ENCODE measurements around the gene AGTR1.

AGTR1 gene

GRCh38 chr3:148681080-148681479 is 16.6 kb upstream of the AGTR1 start:
- H3K36me3 ChIP-seq (ENCODE audit: control insufficient read depth in 4 of 4, insufficient read depth in 4 of 4, low read length in 3 of 4) = no peaks in the 10 kb centered on the region
- WGBS (ENCODE audit: insufficient coverage) = 100% methylated on average over 1 of the region's 1 CpG
- H3K9me3 ChIP-seq (ENCODE audit: control extremely low read depth in 1 of 5, control insufficient read depth in 4 of 5, insufficient read depth in 2 of 5, low read depth in 1 of 5, low read length in 4 of 5) = no peaks in the 10 kb centered on the region
- no peak for DNase-seq
- H3K4me1 ChIP-seq (ENCODE audit: control extremely low read depth in 1 of 4, control insufficient read depth in 4 of 4, insufficient read depth in 4 of 4, low read length in 3 of 4) = no peaks in the 10 kb centered on the region
- POLR2A ChIA-PET = no interaction called here
- no peak overlapping the region for H3K4me3 ChIP-seq (ENCODE audit: control insufficient read depth in 1 of 7, extremely low read depth in 1 of 7, insufficient read depth in 4 of 7, low read depth in 2 of 7, low read length in 6 of 7)
- CTCF ChIA-PET = no interaction called here
- H3K27me3 ChIP-seq (replicated peaks in 2 of 5; ENCODE audit: control insufficient read depth in 4 of 5, insufficient read depth in 5 of 5, low read length in 4 of 5) = peaks cover 0 to 18% (median 0%) of the 10 kb centered on the region in 5 experiments
- H3K27ac ChIP-seq (ENCODE audit: insufficient read depth in 1 of 2, low read depth in 1 of 2, low read length in 2 of 2, poor library complexity in 1 of 2, severe bottlenecking in 2 of 2) = no peak overlapping the region

GRCh38 chr3:148682997-148683396 is 14.7 kb upstream of the AGTR1 start:
- POLR2A ChIA-PET = no interaction called here

DNA sequence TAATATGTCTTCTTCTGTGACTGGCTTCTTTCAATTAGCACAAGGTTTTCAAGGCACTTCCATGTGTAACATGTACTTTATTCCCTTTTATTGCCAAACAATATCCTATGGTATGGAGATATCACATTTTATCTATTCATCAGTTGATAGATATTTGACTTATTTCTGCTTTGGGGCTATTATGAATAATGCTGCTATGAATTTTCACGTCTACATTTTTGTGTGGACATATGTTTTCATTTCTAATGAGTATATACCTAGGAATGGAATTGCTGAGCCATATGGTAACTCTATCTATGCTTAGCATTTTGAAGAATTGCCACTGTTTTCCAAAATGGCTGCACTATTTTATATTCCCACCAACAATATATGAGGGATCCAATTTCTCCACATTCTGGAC is 3.6 kb upstream of the AGTR1 start:
- WGBS (ENCODE audit: insufficient coverage) = no CpG with 5 or more reads among the region's 1 CpG
- no peak overlapping the region for H3K27ac ChIP-seq (ENCODE audit: insufficient read depth in 1 of 2, low read depth in 1 of 2, low read length in 2 of 2, poor library complexity in 1 of 2, severe bottlenecking in 2 of 2)
- H3K36me3 ChIP-seq (ENCODE audit: control insufficient read depth in 4 of 4, insufficient read depth in 4 of 4, low read length in 3 of 4) = no peaks in the 10 kb centered on the region
- CTCF ChIA-PET = interaction anchor here (1.4 kb wide), 1 partner anchor 9 kb away, joined by 3 read pairs; no protein-coding TSS in a partner anchor
- H3K9me3 ChIP-seq (ENCODE audit: control extremely low read depth in 1 of 5, control insufficient read depth in 4 of 5, insufficient read depth in 2 of 5, low read depth in 1 of 5, low read length in 4 of 5) = no peaks in the 10 kb centered on the region
- no peak overlapping the region for H3K4me3 ChIP-seq (ENCODE audit: control insufficient read depth in 1 of 7, extremely low read depth in 1 of 7, insufficient read depth in 4 of 7, low read depth in 2 of 7, low read length in 6 of 7)
- H3K4me1 ChIP-seq (ENCODE audit: control extremely low read depth in 1 of 4, control insufficient read depth in 4 of 4, insufficient read depth in 4 of 4, low read length in 3 of 4) = peaks cover 0 to 10% (median 7%) of the 10 kb centered on the region in 4 experiments
- H3K27me3 ChIP-seq (replicated peaks in 2 of 5; ENCODE audit: control insufficient read depth in 4 of 5, insufficient read depth in 5 of 5, low read length in 4 of 5) = peaks cover 3 to 42% (median 16%) of the 10 kb centered on the region in 5 experiments
- no peak for DNase-seq
- POLR2A ChIA-PET = no interaction called here

More at GRCh38 chr3:148682997-148683396, 14.7 kb upstream of the AGTR1 start:
- 92% methylated on average over 2 of the region's 3 CpGs for WGBS (ENCODE audit: insufficient coverage)
- H3K4me3 ChIP-seq (ENCODE audit: control insufficient read depth in 1 of 7, extremely low read depth in 1 of 7, insufficient read depth in 4 of 7, low read depth in 2 of 7, low read length in 6 of 7) = no peak overlapping the region
- peaks cover 0 to 12% (median 2%) of the 10 kb centered on the region in 5 experiments for H3K27me3 ChIP-seq (replicated peaks in 2 of 5; ENCODE audit: control insufficient read depth in 4 of 5, insufficient read depth in 5 of 5, low read length in 4 of 5)
- CTCF ChIA-PET = no interaction called here
- no peak for DNase-seq
- H3K9me3 ChIP-seq (ENCODE audit: control extremely low read depth in 1 of 5, control insufficient read depth in 4 of 5, insufficient read depth in 2 of 5, low read depth in 1 of 5, low read length in 4 of 5) = no peaks in the 10 kb centered on the region
- H3K27ac ChIP-seq (ENCODE audit: insufficient read depth in 1 of 2, low read depth in 1 of 2, low read length in 2 of 2, poor library complexity in 1 of 2, severe bottlenecking in 2 of 2) = no peak overlapping the region
- H3K4me1 ChIP-seq (ENCODE audit: control extremely low read depth in 1 of 4, control insufficient read depth in 4 of 4, insufficient read depth in 4 of 4, low read length in 3 of 4) = no peaks in the 10 kb centered on the region
- no peaks in the 10 kb centered on the region for H3K36me3 ChIP-seq (ENCODE audit: control insufficient read depth in 4 of 4, insufficient read depth in 4 of 4, low read length in 3 of 4)

DNA sequence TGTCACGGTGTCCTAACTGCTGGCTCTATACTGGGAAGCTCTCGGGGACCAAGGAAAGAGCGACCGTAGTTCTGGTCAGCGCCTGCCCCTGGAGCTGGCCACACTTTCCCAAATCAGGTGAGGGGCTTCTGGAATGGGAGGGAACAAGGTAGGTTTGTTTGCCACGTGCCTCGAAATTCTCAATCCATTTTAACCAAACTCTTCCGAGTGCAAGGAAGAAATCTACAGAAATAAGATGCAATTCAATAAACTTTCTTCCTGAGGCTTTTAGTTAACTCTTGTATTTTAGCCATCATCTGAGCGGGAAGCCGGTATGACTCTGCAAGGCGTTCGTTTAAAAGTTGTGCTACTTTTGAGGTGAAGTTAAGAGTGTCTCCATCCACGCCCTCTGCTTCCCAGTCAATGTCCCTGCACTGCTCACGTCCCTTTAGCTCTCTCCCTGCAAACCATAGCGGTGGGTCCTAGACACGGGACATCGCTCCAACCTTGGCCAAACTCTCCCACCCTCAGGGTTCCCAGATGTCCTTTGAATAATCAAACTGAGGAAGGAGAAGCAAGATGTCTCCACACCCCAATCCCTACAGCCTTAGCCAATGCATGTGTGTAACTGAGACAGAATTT is 597 bp downstream of the AGTR1 start:
- no peak for DNase-seq
- Histone ChIP-seq H3K4me1 (ENCODE audit: control extremely low read depth in 1 of 4, control insufficient read depth in 4 of 4, insufficient read depth in 4 of 4, low read length in 3 of 4) (peaks cover 0 to 10% (median 7%) of the 10 kb centered on the region in 4 experiments), H3K4me3 (ENCODE audit: control insufficient read depth in 1 of 7, extremely low read depth in 1 of 7, insufficient read depth in 4 of 7, low read depth in 2 of 7, low read length in 6 of 7) (peak overlapping the region in 6 of 7 experiments; percentile 21 to 62 (median 52)), H3K36me3 (ENCODE audit: control insufficient read depth in 4 of 4, insufficient read depth in 4 of 4, low read length in 3 of 4) (no peaks in the 10 kb centered on the region), H3K27ac (ENCODE audit: insufficient read depth in 1 of 2, low read depth in 1 of 2, low read length in 2 of 2, poor library complexity in 1 of 2, severe bottlenecking in 2 of 2) (no peak overlapping the region), H3K27me3 (replicated peaks in 2 of 5; ENCODE audit: control insufficient read depth in 4 of 5, insufficient read depth in 5 of 5, low read length in 4 of 5) (peaks cover 10 to 69% (median 36%) of the 10 kb centered on the region in 5 experiments), H3K9me3 (ENCODE audit: control extremely low read depth in 1 of 5, control insufficient read depth in 4 of 5, insufficient read depth in 2 of 5, low read depth in 1 of 5, low read length in 4 of 5) (no peaks in the 10 kb centered on the region)
- 65% methylated on average over 12 of the region's 17 CpGs for WGBS (ENCODE audit: insufficient coverage)
- POLR2A ChIA-PET = no interaction called here
- CTCF ChIA-PET = no interaction called here

DNA sequence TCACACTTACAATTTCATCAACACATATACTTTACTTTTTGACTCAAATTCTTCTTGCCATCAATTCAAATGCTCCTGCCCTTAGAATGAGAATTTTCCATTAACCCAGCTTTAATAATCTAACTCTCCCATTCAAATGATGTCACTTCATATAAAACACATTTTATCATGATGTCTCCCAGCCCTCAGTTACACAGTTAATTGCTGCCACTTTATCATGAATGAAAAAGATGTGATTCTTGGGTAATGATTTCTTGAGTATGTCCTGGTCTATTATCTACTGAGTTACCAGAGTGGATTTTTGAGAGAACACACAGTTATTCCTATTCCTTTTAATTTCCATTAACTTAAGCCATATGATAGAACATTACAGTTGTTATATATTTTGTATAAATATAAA is 7.6 kb downstream of the AGTR1 start:
- H3K27ac ChIP-seq (ENCODE audit: insufficient read depth in 1 of 2, low read depth in 1 of 2, low read length in 2 of 2, poor library complexity in 1 of 2, severe bottlenecking in 2 of 2) = no peak overlapping the region

DNA sequence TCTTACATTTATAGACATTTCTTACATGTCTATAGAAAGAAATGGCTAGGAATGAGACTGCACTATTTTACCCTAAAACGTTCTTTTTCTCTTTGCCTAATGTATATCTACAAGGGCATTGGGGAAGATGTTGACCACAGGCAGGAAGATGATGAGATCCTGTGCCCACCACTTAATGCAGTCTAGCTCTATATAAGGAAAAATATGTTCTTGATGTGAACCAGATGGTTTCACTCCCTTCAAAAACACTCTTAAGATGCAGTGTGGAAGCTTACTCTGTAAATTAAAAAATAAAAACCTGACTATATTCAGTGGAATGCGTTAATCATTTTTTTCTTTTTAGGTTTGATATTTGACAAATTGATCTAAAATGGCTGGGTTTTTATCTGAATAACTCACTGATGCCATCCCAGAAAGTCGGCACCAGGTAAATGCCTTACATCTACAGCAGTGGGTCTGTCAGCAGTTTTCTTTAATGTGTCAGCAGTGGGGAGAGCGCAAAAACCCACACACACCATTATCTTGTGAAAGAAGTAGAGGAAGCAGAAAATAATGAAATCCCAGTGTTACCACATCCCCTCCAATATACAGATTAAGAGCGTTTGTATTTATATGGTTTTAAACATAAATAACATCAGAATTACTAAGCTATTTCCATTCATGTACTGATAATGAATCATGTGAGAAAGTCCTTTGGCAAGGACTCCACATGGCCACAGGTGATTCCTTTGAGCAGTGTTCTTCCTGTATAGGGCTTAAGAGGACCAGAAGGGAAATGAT is 10.1 kb downstream of the AGTR1 start:
- peak in 2 of 3 donors; percentile 21 to 25 for DNase-seq
- H3K36me3 ChIP-seq (ENCODE audit: control insufficient read depth in 4 of 4, insufficient read depth in 4 of 4, low read length in 3 of 4) = no peaks in the 10 kb centered on the region
- no peak overlapping the region for H3K27ac ChIP-seq (ENCODE audit: insufficient read depth in 1 of 2, low read depth in 1 of 2, low read length in 2 of 2, poor library complexity in 1 of 2, severe bottlenecking in 2 of 2)
- no peaks in the 10 kb centered on the region for H3K9me3 ChIP-seq (ENCODE audit: control extremely low read depth in 1 of 5, control insufficient read depth in 4 of 5, insufficient read depth in 2 of 5, low read depth in 1 of 5, low read length in 4 of 5)
- H3K4me1 ChIP-seq (ENCODE audit: control extremely low read depth in 1 of 4, control insufficient read depth in 4 of 4, insufficient read depth in 4 of 4, low read length in 3 of 4) = peaks cover 0 to 17% (median 2%) of the 10 kb centered on the region in 4 experiments
- CTCF ChIA-PET = interaction anchor here (0.6 kb wide), 1 partner anchor 55 kb away, joined by 3 read pairs; no protein-coding TSS in a partner anchor
- no peak overlapping the region for H3K4me3 ChIP-seq (ENCODE audit: control insufficient read depth in 1 of 7, extremely low read depth in 1 of 7, insufficient read depth in 4 of 7, low read depth in 2 of 7, low read length in 6 of 7)
- H3K27me3 ChIP-seq (replicated peaks in 2 of 5; ENCODE audit: control insufficient read depth in 4 of 5, insufficient read depth in 5 of 5, low read length in 4 of 5) = peaks cover 0 to 12% (median 10%) of the 10 kb centered on the region in 5 experiments
- POLR2A ChIA-PET = no interaction called here
- WGBS (ENCODE audit: insufficient coverage) = no CpG with 5 or more reads among the region's 5 CpGs

More for the DNA sequence above, 7.6 kb downstream of the AGTR1 start:
- Histone ChIP-seq H3K4me3 (ENCODE audit: control insufficient read depth in 1 of 7, extremely low read depth in 1 of 7, insufficient read depth in 4 of 7, low read depth in 2 of 7, low read length in 6 of 7) (no peak overlapping the region), H3K27me3 (replicated peaks in 2 of 5; ENCODE audit: control insufficient read depth in 4 of 5, insufficient read depth in 5 of 5, low read length in 4 of 5) (peaks cover 3 to 23% (median 19%) of the 10 kb centered on the region in 5 experiments), H3K4me1 (ENCODE audit: control extremely low read depth in 1 of 4, control insufficient read depth in 4 of 4, insufficient read depth in 4 of 4, low read length in 3 of 4) (peaks cover 0 to 17% (median 2%) of the 10 kb centered on the region in 4 experiments), H3K36me3 (ENCODE audit: control insufficient read depth in 4 of 4, insufficient read depth in 4 of 4, low read length in 3 of 4) (no peaks in the 10 kb centered on the region), H3K9me3 (ENCODE audit: control extremely low read depth in 1 of 5, control insufficient read depth in 4 of 5, insufficient read depth in 2 of 5, low read depth in 1 of 5, low read length in 4 of 5) (no peaks in the 10 kb centered on the region)
- ChIA-PET CTCF (no interaction called here), POLR2A (no interaction called here)
- DNase-seq = no peak

DNA sequence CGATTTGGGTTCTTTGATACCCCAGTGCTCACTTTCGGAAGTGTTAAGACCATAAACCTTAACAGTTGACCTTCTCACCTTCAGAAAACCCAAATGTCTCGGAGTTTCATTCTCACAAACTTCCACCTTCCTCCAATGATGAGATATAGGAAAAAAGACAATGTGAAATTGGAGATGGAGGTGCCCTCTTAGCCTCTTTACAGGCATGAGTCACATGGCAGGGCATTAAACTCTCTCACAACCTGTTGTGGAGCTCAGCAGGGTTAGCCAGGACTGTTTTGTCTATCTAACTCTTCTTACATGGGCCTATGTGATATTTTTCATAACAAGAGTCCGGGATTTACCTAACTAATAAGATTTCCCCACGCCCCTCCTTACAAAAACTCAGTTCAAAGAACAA is 10.7 kb downstream of the AGTR1 start:
- Histone ChIP-seq H3K27me3 (replicated peaks in 2 of 5; ENCODE audit: control insufficient read depth in 4 of 5, insufficient read depth in 5 of 5, low read length in 4 of 5) (peaks cover 0 to 11% (median 8%) of the 10 kb centered on the region in 5 experiments), H3K4me1 (ENCODE audit: control extremely low read depth in 1 of 4, control insufficient read depth in 4 of 4, insufficient read depth in 4 of 4, low read length in 3 of 4) (peaks cover 0 to 17% (median 2%) of the 10 kb centered on the region in 4 experiments), H3K9me3 (ENCODE audit: control extremely low read depth in 1 of 5, control insufficient read depth in 4 of 5, insufficient read depth in 2 of 5, low read depth in 1 of 5, low read length in 4 of 5) (no peaks in the 10 kb centered on the region), H3K4me3 (ENCODE audit: control insufficient read depth in 1 of 7, extremely low read depth in 1 of 7, insufficient read depth in 4 of 7, low read depth in 2 of 7, low read length in 6 of 7) (no peak overlapping the region), H3K27ac (ENCODE audit: insufficient read depth in 1 of 2, low read depth in 1 of 2, low read length in 2 of 2, poor library complexity in 1 of 2, severe bottlenecking in 2 of 2) (no peak overlapping the region), H3K36me3 (ENCODE audit: control insufficient read depth in 4 of 4, insufficient read depth in 4 of 4, low read length in 3 of 4) (no peaks in the 10 kb centered on the region)
- ChIA-PET POLR2A (no interaction called here), CTCF (interaction anchor here (0.6 kb wide), 1 partner anchor 54 kb away, joined by 3 read pairs; no protein-coding TSS in a partner anchor)
- 100% methylated on average over 1 of the region's 5 CpGs for whole genome bisulfite sequencing (ENCODE audit: insufficient coverage)
- no peak for DNase-seq

Measured in common myeloid progenitor, CD34-positive (primary cell).